Stimulated activated naive CD4-positive, alpha-beta T cell treated with Interleukin-2 at 50 U/mL for 16 hours (primary cell): ENCODE measurements around the gene HOXC11.

Experiments
- DNase-seq: peaks from one replicate; lab custom pipeline; 2025; lab: John Stamatoyannopoulos, UW

HOXC11 gene

DNA sequence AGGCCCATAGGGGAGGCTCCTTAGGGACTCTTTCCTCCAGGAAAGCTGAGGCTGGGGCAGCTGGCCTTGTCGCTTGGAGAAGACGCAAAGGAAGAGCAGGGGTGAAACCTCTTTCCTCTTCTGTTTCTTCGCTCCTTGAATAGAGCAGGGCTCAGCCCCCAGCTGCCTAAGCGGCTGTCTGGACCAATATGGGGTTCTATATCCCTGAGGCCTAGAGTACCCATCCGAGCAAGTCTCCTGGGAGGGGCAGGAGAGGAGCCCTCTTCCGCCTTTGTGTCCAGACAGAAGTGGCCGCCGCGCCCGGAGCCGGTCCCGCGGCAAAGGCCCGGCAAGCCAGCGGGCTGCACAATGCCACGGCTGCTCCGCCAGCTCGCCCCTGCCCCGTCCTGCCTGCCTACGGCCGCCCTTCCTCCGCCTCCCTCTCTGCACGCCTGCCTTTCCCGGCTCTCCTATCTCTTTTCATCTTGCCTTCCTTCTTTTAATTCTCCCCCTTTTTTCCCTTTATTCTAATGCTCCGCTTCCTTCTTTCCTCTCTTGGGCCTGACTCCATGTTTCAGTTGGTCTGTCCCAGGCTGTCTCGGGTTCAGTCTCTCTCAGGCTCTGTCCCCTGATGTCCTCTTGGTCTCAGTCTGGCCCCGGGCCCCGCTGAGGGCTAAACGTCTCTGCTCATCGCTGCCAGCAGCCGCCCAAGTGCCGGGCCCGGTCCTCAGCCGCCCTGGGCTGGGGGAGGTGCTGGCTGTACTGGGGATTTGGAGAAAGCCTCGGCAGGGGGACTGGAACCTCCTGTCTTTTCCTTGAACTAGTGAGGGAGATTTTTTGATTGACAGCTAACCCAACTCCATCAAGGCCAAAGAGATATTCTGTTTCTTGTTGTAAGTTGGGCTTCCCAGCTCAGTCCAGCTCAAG is 24.5 kb downstream of the HOXC11 start:
- no peak for DNase-seq

DNA sequence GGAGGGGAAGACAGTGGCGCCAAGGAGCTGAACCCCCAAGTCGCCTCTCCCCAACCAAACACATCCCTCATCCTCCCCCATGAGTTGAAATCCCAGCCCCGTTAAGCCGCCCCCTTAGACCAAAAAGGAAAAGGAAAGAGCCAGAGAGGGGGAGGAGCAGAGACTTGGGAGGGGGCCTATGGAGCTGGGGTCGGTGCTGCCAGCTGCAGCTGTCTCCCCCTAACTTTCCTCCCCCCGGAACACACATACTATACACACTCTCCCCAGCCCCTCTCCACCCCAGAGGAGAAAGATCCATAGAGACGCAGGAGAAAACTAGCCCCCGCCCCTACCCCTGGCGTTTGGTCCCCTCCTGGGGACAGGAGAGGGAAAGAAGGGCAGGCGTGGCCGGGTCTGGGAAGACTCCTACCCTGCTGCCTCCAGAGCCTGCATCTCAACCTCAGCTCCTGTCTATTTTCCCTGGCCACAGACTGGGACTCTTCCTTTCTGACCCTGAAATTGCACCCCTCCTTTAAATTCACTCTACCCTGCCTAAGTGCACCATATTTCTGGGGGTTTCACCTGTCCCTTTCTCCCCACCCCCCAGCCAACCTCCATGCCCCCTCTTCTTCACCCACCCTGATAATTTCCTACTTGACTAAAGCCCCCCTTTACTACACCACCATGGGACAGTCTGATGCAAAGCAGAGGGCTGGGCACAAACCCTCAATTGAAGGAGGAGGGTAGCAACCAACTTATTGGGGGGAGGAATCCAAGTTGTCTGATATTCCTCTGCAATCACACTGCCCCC is 25.4 kb downstream of the HOXC11 start:
- DNase-seq = no peak

DNA sequence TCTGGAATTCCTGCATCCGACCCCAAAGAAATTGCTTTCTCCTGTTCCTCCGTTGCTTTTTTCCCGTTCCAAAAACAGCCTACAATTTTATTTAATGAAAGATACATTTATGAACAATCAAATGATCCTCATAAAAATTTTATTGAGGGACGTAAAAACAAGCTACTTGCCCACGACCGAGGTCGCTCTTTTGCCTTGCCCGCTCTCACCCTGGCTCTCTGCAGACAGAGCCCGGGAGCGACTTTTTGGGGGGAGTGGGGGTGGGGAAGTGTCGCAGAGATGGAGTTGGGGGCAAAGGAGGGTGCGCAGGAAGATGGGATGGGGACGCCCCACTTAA is 25.9 kb downstream of the HOXC11 start:
- no peak for DNase-seq

DNA sequence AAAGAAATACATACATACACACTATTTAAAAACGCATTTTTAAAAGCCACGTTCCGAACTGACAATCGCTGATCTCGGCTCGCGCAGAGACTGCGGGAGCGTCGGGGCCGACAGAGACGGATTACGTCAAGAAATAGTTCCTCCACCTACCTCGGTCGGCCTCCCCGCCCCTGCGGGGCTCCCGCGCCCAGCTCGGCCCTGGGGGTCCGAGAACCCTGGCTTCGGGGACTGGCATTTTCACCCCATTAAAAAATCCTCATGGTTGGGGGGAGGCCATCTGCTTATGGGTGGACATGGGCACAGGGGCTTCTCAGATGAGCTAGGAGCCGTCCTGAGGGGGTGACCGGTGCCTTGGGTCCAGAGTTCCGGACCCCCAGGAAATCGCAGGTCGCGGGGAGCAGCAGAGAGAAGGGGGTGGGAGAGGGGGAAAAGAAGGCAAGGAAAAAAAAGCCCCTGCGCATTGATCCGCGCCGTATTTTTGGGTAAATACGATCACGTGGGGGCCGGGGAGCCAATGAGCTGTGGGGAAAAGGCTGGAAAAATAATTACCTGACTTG is 26.7 kb downstream of the HOXC11 start:
- DNase-seq = no peak

DNA sequence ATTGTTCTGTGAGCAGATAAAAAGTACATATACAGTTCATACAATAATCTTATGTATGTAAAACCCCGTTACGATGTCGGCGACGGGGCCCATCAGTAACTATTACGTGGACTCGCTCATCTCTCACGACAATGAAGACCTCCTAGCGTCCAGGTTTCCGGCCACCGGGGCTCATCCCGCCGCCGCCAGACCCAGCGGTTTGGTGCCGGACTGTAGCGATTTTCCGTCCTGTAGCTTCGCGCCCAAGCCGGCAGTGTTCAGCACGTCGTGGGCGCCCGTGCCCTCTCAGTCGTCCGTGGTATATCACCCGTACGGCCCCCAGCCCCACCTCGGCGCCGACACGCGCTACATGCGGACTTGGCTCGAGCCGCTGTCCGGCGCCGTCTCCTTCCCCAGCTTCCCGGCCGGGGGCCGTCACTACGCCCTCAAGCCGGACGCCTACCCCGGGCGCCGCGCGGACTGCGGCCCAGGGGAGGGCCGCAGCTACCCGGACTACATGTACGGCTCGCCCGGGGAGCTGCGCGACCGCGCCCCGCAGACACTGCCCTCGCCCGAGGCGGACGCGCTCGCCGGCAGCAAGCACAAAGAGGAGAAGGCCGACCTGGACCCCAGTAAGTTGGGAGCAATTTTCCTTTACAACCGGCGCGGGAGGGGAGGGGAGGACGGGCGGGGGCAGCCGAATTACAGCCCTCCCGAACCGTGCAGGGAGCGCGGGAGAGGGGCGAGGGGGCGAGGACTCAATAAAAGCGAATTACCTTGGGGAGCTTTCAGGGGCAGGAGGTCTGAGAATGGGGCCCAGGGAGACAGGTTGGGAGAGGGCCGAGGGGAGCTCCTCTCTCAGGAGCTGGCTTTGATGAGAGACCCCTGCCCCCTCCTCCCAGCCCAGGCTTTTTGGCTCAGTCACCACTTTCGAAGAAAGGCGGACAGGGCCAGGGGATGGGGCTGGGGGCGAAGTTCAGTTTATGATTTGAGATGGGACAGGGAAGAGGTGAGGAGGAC is 27.5 kb downstream of the HOXC11 start, which contains the start of gene HOXC9:
Gene HOXC9, plus strand, starts transcription at position 46 of the 999 bp plus-strand sequence. Its CDS starts 28 bp downstream, at position 74.
- DNase-seq = no peak

DNA sequence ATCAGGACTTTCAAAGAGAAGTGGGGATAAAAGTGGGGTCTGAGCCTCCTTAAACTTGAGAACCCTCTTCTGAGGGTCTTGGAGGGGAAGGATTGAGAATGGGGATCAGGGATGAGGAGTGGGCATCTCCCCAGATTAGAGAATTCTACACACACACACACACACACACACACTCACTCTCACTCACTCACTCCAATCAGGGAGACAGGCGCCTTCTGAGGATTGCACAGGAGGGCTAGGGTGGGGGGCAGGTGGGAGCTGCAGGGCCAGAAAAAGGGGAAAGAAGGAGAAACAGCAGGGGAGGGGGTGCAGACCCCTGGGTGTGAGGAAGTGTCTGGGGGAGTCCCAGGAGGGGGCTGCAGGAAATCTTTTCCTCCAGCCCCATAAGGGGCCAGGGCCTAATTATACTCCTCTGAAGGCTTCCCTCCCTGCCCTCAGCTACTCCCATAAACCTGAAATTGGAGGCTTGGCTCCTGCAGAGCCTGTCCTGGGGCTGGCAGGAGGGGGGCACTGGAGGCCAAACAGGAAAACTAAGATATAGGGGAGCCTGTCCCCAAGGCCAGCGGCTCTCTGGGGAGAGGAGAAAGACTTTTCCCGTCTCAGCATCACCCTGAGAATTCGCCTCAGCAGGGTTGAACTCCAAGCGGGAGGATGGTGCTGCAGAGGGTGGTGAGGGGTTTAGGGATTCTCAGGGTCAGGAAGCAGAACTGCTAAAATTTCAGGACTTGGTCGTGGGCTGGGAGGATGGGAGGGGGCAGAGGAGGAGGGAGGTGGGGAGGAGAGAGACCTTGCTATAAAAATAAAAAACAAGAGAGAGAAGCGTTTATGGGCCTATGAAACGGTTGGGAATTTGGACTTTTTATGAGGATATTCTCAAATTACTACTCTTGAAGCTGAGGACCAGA is 28.6 kb downstream of the HOXC11 start:
- DNase-seq = no peak

DNA sequence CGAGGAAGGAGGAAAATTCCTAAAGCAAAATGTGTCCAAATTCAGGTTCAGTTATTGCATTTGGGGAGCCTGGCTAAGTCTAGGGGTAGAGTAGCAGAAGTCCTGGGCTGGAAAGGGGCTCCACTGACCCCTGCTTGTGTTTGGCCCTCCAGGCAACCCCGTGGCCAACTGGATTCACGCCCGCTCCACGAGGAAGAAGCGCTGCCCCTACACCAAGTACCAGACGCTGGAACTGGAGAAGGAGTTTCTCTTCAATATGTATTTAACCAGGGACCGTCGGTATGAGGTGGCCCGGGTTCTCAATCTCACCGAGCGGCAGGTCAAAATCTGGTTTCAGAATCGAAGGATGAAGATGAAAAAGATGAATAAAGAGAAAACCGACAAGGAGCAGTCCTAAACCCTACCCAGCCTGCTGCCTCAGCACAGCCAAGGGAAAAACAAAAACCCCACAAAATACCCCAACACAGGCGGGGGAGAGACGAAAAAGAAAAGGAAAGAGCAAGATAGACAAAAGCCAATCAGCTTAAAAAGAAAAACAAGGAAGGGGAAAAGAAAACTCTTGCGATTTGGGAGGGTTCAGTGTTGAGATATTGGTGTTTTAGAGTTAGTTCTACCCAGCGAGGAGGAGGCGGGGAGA is 29.5 kb downstream of the HOXC11 start:
- no peak for DNase-seq

DNA sequence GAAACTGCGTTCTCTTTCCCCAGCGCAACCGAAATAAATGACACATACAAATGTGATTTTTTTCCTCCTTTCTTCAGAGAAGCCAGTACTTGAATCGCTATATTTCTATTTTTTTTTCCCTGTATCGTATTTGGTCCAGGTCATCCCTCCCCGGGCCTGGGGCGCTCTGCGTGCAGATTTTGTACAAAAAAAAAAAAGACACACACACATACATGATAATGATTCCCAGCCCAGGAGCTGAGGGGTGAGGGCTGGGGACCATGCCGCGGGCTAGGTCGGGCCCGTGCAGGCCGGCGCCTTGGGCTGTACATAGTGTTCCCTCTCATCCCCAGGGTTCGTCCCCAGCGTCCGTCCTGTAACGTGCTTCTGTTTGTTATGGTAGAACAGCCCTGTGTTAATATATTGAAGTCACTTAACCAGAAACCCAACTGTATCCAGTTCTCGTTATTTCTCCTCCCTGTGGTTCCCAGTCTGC is 30.0 kb downstream of the HOXC11 start:
- DNase-seq = no peak

DNA sequence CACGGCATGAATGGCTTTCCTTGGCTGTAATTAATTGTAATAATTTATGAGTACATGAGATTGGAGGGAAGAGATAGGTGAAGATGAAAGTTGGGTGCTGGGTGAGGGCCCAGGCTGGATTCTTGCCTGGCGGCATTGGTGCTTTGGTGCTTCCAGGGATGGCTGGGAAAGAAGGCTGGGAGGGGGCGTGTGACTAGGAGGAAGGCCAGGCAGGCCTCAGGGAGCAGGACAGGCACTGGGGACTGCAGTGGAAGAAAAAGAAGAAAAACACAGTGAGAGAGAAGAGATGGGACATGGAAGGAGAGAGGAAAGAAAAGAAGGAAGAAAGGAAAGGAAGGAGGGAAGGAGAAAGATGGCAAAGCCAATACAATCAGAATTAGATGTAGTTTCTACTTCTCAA is 30.7 kb downstream of the HOXC11 start:
- DNase-seq = no peak

DNA sequence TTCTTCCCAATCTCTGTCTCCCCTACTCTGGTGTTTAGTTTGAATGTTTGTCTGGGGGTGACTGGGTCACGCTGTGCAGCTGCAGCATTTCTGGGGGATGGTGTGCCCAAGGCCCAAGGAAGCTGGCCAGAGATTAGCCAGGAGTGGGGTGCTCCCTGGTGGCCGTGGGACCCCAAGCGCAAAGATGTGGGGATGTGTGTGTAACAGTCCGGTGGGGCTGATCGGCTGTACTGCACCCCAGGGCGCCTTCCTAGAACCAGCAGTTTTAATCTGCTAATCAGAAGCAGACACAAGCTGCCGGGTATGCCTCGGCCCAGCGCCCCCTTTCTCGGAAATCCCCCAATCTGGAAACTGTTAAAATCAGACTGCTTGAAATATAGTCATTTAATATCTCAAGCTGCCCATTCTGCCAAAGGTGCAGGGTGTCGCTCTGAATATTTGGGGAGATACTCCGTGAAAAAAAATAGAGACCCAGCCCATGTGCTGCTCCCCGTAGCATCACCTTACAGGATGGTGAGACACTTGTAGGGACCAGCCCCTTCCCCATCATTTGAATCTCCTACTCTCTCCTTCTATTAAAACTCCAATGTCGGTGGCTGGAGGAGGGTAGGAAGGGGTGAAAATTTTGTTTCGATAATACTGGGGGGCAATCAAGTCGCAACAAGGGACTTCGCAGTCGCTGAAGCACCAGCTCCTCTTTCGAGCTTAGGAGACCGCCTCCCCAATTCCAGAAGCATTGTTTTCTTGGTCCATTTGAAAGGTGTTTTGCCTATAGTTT is 31.3 kb downstream of the HOXC11 start:
- no peak for DNase-seq

DNA sequence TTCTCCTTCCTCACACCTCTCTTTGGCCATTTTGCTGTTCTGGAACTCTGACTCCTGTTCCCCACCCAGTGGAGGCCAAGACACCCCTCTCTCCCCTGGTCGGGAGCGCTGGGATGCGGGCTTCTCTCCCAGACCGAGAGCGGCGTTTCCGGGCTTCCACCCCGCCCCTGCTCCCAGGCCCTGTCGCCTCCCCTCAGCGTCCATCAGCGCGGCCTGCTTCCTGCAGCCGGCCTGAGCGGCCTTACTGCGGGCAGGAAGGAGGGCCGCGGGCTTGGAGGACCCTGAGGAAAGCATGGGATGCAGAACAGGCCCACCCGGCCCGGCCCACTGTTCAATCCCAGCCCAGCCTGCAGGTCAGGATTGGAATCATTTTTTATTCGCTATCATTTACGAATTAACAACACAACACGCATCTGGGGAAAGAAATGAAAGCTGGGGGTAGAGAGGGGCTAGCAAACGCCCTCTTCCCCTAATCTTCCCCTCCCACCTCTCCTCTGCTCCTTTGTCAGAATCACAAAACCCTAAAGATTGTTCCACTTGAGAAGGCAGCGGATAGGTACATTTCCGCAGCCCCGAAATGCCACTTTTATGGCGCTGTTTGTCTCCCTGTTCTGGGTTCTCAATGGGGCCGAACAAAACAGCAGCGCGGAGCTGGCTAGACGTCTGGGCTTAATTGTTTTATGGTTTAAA is 32.1 kb downstream of the HOXC11 start:
- DNase-seq = no peak

DNA sequence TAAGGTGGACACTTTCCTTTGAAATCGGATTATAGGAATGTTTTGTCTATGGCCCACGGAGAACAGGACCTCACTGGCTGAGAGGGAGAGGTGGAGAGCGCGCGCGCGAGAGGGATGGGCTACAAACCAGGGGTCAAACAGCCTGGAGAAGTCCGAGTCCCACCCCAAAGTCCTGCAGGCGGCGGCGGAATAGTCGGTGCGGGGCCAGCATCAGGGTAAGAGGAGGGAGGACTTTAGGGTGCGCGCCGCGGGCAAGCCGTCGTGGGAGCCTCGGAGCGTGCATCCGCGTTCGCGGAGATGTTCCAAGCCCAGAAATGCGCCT is 32.6 kb downstream of the HOXC11 start:
- DNase-seq = no peak

DNA sequence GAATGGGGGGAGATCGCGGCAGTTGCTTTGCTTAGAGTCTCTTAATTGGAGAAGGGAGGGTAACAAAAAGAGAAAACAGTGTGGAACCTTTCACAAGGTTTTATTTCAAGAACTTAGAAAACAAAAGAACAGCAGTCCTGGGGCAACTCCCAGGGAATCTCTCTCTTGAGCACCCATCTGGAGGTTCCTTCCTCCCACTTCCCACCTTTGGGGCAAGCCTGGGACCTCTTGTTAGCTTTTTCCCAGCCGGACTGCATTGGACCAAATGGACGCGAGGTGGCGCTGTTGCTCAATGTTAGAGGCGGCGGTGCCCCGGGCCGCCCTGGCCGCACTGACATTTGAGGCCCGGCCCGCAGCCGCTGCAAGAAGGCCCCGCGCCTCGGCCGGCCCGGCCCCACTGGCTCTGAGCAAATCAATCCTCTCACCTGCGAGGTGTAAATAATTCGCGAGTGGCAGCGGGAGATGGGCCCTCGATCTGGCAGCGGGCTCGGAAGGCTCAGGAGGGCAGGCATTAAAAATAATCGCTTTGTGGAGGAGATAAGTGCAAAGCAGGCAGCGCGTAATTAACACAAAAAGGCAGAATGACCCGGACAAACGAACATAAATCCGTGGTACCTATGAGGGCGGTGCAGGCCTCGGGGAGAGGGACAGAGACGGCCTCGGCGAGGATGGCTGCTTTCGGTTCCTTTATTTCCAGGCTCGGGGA is 33.1 kb downstream of the HOXC11 start:
- DNase-seq = peak; percentile 78

DNA sequence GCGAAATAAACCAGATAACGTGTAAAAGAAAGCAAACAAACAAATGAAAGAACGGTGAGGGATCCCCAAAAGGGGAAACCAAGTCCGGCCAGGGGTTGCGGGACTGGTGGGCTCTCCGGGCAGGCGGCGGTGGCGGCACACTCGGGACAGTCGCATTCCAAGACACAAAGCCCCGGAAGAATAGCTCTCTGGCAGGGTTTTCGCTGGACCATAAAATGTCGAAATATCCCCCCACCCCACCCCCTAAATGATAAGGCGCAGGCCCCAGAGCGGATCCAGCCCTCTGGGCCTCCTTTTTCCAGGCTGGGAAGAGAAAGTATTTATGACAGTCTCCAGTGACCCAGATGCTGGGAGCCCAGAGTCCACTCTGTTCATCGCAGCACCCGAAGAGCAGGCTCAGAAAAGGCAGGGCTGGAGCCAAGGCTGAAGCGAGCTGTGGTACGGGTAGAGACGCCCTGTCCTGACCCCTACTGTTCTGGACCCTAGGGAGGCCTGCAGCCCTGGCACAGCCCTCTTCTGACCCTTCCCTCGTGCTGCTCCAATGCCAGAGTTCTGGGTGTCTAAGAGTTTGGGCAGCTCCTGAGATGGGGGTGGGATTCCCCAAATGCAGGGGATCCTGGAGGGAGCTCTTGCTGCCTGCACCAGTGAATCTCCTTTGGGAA is 33.8 kb downstream of the HOXC11 start:
- no peak for DNase-seq

DNA sequence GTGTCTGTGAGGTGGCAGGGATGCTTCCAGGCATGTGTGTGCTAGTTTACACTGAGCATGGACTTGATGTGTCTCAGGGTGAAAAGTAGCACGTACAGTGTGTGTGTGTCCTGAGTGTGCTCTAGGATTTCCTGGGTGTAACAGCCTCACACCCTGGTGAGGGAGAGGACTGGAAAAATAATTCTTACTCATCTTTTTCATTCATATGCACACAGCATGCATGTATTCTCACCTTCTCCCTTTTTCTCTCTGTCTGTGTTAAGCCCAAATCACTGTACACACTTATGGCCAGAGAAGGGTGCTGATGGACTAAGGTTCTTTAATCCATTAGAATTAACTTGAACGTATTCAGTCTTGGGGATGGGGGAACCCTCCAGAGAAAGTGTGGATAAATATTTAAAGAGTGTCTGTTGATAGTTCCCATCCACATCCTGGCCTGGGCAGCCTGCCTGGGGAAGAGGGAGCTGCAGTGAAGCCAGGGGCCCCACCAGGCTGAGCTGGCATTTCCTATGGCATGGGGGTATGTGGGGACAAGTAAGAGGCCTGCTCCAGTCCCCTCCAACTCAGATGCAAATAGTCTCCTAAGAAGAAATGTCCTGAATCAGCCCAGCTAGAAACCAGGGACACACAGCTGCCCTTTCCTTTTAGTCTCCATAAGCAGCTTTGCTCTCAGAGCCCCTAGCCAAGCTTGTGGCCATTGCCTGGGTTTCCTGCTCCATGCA is 34.8 kb downstream of the HOXC11 start:
- DNase-seq = no peak

DNA sequence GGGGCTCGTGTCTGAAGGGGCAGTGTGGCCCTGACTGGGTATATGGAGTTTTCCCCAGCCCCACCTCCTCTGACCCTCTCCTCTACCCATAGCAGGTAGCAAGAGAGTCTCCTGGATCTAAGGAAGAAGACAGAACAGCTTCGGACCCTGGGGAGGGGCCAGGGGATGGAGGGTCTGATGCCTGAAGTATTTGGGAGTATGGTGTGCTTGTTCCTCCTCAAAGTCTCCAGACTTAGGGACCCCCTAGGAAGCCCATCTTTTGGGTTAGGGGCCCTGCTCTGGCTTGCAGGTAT is 35.3 kb downstream of the HOXC11 start:
- DNase-seq = no peak
